HG03521 (cell line): ENCODE measurements around the gene CTCFL.

Experiments used
- ATAC-seq: cut with Tn5 transposase; IDR thresholded peaks from one replicate; pipeline ENCODE4 v1.9.1; 2021; ENCODE audit warnings: mild to moderate bottlenecking, moderate library complexity; ENCODE audit not compliant: unreplicated experiment

Gene CTCFL

GRCh38 chr20:57468523-57469417, 56.2 kb downstream of the CTCFL start:
- no peak for ATAC-seq

GRCh38 chr20:57467742-57468141, 57.2 kb downstream of the CTCFL start:
- ATAC-seq, result no peak

DNA sequence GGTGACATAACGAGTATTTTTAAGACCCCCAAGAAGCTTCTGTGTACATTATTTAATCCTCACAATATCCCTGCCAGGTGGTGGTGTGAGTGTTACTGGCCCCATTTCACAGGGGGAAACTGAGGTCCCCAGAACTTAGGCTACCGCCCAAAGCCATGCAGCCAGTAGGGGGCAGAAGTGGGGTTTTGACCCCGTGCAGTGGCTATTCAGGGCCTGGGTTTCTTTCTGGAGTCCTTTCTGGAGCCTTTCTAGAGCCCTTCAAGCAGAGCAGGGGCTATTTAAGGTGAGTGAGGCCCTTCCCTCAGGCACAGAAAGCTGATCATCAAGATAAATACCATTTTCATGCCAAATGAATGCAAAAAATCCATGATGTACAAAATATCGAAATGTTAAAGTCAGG, 59.0 kb downstream of the CTCFL start:
- ATAC-seq, result no peak

- ATAC-seq, result no peak
Observed at GRCh38 chr20:57465486-57465885, 59.5 kb downstream of the CTCFL start.

DNA sequence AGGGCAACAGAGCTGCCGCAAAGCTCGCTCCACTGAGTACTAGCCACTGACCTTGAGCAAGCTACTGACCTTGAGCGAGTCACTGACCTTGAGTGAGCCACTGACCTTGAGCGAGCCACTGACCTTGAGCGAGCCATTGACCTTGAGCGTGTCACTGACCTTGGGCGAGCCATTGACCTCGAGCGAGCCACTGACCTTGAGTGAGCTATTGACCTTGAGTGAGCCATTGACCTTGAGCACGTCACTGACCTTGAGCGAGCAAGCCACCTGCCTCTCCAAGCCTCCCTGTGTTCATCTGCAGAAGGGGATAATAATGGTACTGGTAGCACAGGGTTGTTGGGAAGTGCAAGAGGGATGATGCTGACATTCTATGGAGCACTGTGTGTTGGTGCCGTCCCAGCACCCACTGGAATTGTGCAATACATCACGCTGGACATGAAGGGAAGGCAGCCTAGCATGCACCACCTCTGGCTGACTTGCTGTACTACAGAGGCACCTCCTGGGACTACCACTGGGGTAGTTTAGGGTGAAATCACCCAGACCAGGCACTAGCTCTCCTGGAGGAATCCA, 60.2 kb downstream of the CTCFL start:
- no peak for ATAC-seq

DNA sequence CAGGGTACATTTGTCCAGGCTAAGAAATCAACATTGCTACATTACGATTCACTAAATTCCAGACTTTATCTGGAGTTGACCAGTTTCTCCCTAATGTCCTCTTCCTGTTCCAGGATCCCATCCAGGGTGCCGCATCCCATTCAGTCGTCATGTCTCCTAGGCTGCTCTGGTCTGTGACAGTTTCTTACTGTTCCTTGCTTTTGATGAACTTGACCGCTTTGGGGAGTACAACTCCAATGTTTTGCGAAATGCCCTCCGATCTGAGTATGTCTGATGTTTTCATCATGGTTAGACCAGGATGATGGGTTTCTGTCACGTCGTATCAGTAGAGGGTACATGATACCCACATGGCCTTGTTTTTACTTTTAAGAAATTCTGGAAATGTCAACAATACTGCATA, 62.2 kb downstream of the CTCFL start:
- ATAC-seq, result no peak

DNA sequence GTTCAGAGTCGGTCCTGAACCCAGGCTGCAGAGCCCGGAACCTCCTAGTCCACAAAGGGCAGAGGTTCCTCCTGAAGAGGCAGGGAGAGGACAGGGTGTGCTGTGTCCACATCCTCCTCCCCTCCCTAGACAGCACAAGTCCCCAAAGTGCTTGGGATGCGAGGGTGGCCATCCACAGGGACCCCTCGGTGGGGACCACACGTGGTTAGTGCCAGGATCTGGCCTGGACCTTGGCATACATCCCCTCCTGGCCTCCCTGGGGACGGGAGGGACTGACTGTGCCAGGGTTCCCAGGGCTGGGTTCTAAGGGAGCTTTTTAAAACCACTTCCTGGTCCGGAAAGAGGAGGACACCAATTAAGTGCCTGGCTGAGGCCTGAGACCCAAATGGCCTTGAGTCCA, 63.2 kb downstream of the CTCFL start:
- no peak for ATAC-seq

DNA sequence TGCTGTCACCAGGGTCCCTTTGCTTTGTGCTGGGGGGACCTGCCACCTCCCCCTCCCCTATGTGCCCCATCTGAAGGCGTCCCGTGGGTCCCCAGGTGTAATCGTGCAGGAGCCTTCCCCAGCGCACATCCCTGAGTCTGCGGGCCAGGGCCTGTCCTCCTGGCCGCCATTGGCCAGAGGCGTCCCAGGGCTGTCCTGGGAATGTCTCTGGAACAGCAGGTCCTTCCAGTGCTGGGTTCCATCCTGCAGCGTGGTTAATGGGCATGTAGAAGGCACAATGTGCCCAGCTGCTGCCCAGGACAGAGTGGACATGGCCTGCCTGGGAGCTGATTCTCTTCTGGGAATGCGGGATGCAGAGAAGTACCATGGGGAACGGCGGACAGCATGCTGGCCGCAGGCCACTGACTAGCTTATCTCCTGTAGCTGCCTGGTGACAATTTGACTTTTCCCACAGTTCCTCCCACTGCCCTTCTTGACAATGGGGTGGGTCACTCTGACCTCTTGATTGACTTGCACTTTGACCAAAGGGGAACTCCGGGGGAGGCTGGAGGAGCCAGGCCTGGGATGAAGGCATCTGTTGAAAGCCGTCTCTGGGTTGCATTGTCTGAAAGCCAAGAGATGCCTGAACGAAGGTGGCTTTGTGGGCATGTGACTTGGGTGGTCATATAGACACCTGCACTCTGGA, 64.0 kb downstream of the CTCFL start:
- ATAC-seq, result no peak

DNA sequence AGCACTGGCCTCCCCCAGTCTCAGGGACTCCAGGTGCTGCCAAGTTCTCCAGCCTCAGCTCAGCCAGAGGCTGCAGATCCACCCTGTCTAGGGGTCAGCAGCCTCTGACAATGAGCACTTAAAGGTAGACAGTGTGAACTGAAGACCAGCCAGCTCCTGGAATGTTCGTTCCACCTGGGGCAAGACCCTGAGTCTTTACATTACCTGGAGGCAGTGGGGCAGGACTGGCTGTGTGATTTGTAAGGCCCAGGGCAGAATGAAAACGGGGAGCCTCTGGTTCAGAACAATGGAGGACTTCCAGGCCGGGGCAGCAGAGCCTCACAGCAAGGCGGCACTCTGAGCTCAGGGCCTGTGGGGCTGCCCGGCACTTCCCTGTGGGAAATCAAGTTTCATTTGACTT, 65.0 kb downstream of the CTCFL start:
- ATAC-seq, result no peak

DNA sequence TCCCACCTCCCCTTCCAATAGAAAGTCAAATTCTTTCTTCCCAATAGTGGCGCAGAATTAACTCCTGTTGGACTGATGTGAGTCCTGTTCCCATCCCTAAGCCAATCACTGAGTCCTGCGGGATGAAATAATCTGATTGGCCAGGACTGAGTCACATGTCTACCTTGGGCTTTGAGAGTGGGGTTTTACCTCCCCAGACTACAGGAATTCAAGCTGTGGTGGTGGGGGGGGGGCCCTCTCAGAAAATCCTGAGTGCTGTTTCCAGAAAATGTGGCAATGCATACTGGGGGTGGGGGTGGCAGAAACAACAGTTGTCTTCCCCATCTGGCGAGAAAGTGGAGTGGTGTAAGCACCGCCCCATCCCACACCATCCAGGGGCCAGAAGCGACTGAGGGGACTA, 65.7 kb downstream of the CTCFL start:
- no peak for ATAC-seq

DNA sequence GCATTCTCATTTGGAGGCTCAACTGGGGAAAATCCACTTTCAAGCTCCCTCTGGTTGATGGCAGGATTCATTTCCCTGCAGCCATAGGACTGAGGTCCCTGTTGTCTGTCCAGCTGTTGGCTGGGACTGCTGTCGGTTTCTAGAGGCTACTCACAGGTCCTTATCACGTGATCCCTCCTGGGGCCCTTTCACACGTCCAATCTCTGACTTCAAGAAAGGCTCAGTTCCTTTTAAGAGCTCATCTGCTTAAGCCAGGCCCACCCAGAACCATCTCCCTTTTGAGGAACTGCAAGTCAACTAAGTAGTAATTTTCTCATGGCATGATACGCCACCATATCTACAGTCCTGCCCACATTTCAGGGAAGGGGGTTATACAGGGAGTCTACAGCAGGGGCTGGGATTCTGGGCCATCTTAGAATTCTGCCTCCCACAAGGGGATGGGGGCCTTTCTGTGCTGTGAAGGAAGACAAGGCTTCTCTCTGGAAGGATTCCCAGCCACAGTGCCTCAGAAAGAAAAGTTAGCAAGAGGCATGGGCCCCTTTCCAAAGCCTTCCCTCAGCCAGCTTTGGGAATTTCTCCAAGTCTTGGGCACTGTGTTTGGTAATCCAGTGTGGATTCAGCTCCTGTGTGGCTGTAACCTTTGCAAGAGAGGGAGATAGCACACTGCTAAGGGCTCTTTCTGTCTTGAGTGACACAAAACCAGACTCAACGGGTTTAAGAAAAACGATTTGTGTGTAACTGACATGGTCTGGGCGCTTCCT, 66.4 kb downstream of the CTCFL start:
- no peak for ATAC-seq

GRCh38 chr20:57457243-57458095, 67.5 kb downstream of the CTCFL start:
- ATAC-seq, result no peak

DNA sequence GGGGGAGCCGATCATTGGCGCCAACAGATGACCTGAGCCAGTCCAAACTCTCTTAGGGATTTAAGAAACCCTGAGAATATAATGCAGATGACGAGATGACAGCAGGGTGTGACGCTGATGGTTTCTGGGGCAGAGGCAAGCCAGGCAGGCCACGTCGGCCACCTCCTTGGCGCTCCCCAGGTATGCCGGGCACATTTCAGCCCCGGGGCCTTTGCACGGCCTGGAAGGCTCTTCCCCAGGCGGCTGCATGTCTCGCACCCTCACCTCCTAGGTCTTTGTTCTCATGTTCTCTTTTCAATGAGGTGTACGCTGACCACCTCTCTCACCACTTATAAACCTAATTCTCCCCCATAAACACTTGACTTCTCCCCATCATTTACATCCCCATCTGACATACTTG, 68.8 kb downstream of the CTCFL start:
- ATAC-seq, result no peak

DNA sequence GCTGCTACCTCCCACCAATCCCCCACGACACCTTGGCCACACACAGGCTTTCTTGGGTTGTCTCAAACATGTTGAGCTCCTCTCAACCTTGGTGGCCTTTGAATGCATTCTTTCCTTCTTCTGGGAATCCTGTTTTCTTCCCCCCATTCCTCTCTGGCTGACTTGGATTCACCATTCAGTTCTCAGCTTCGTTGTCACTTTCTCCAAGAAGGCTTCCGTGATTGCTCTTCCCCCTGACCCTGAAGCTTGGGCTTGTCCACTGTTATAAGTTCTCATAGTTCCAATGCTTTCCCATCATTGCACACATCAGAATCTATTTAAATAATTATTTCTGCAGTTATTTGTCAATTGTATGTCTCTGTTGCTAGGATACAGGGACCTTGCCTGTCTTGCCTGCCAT, 69.6 kb downstream of the CTCFL start:
- no peak for ATAC-seq

DNA sequence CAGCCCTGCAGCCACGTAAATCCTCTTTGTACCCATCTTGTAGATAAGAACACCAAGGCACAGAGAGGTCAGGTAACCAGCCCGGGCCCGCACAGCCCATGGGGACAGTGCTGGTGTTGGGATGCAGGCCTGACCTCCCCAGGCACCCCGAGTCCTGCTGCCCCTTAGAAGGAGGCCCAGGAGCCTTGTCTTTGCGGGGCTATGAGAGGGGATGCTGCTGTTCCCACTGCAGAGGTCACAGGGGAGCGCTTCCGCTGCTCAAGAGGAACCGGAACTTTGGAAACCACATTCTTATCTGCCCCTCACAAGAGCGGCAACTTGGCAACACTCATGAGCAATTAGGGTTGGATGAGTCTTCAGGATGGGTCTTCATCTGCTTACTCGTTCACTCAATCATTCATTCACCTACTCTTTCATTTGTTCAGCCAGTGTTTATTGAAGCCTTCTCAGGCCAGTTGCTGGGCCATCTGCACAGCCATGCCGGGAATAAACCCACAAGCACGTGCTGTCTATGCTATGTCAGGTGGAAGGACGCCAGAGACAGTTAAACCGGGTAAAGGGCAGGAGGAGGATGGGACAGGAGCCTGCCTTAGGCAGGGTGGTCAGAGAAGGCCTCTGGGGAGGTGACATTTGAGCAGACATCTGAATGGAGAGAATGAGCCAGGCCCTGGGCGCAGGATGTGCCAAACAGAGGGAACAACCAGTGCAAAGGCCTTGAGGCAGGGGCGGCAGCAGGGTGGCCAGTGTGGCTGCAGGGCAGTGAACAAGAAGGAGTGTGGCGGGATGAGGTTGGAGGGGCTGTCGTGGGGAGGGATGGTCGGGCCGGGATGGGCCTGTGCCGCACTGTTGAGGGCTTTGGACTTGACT, 72.9 kb downstream of the CTCFL start:
- no peak for ATAC-seq

DNA sequence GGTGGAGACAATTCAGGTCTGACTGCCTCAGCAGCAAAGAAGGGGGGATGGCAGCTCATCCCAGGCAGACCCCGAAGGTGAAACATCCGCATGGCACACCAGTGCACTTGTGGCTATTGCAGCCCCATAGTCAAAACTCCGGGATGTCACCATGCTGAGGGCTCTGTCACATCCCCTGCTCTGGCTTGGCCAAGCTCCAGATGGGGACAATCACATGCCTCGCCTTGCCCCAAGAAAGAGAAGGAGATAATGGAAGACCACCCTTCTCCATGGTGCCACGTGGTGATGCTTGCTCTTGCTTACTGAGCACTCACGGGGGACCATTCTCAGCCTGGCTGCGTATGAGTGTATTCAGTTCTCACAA, 73.5 kb downstream of the CTCFL start:
- ATAC-seq, result no peak

GRCh38 chr20:57450931-57451330, 74.0 kb downstream of the CTCFL start:
- no peak for ATAC-seq

- ATAC-seq, result peak; percentile 72
Observed at GRCh38 chr20:57450419-57450818, 74.5 kb downstream of the CTCFL start.
